Brain microvascular endothelial cell (primary cell): ENCODE measurements around the gene BICD1.

ENCODE experiments used
- DNase-seq: peaks from one replicate; pipeline ENCODE4 v3.0.0-alpha.2; 2020
- H3K27ac ChIP-seq: fragments of 250-450 bp; sonication (Bioruptor Pico); 2 replicates; pipeline ENCODE4 v1.5.1; 2020; ENCODE audit warnings: mild to moderate bottlenecking, moderate library complexity
- H3K27me3 ChIP-seq: fragments of 250-450 bp; sonication (Bioruptor Pico); replicated peaks from 2 replicates; pipeline ENCODE4 v1.5.1; 2020; ENCODE audit warnings: mild to moderate bottlenecking
- H3K36me3 ChIP-seq: fragments of 250-450 bp; sonication (Bioruptor Pico); replicated peaks from 2 replicates; pipeline ENCODE4 v1.5.1; 2020; ENCODE audit warnings: mild to moderate bottlenecking
- H3K4me3 ChIP-seq: 2 replicates; pipeline ENCODE4 v1.5.1; 2011; ENCODE audit warnings: low read depth, mild to moderate bottlenecking, control low read depth, low read length, moderate library complexity
- in situ Hi-C: cut with HindIII; loops from 2 replicates; pipeline ENCODE4 v1.10.0; 2017; ENCODE audit warnings: low sequenced_read_pairs, low pct_ligation_motif_present
- TF ChIP-seq, protein P1 (sequence below): IDR thresholded peaks from 2 replicates; pipeline ENCODE4 v1.5.1; 2011; ENCODE audit warnings: low read depth, mild to moderate bottlenecking, moderate library complexity, low read length, control low read depth, inconsistent platforms; ENCODE audit errors: missing control alignments

Gene BICD1

DNA sequence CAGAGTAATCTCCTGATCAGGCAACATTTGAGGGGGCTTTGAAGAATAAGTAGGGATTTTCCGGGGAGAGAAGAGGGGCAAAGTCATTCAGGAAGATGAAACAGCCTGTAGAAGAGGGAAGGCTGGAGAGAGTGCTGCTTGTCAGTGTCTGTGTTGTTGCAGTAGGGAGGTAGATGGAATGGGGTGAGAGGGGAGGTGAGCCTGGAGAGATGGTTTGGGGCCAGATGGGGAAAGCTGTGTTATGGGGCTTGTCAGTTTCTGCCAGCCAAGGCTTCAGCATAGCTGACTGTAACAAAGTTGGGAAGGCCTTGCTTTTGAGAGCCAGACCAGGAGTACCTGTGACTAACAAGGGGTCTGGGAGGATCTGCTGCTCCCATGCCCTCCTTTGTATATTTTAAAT lies 18.0 kb downstream of the BICD1 start:
- TF ChIP-seq, protein P1, sequence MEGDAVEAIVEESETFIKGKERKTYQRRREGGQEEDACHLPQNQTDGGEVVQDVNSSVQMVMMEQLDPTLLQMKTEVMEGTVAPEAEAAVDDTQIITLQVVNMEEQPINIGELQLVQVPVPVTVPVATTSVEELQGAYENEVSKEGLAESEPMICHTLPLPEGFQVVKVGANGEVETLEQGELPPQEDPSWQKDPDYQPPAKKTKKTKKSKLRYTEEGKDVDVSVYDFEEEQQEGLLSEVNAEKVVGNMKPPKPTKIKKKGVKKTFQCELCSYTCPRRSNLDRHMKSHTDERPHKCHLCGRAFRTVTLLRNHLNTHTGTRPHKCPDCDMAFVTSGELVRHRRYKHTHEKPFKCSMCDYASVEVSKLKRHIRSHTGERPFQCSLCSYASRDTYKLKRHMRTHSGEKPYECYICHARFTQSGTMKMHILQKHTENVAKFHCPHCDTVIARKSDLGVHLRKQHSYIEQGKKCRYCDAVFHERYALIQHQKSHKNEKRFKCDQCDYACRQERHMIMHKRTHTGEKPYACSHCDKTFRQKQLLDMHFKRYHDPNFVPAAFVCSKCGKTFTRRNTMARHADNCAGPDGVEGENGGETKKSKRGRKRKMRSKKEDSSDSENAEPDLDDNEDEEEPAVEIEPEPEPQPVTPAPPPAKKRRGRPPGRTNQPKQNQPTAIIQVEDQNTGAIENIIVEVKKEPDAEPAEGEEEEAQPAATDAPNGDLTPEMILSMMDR: no peak
- H3K4me3 ChIP-seq: no peak overlapping the region
- H3K27me3 ChIP-seq: no peaks in the 10 kb centered on the region
- no peak overlapping the region for H3K27ac ChIP-seq
- in situ Hi-C loops: no loop called here
- no peak for DNase-seq
- no peaks in the 10 kb centered on the region for H3K36me3 ChIP-seq

DNA sequence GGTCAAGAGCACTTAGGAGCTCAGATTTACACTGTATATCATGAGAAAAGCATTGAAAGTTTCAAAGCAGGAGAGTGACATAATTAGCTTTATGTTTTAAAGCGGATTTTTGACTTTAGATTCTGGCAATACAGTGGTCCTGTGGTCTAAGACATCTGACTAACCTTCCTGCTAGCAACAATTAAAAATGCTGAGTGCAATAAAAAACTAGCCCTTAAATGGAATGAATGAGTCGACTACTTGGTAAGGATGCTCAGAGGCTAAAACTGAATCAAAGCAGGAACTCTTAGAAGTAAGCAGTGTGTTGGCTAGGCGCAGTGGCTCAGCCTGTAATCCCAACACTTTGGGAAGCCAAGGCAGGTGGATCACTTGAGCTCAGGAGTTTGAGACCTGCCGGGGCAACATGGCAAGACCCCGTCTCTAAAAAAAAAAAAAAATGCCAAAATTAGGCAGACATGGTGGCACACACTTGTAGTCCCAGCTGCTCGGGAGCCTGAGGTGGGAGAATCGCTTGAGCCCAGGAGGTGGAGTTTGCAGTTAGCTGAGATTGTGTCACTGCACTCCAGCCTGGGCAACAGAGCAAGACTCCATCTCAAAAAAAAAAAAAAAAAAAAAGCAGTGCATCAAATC lies 18.9 kb downstream of the BICD1 start:
- Histone ChIP-seq H3K27me3 (no peaks in the 10 kb centered on the region), H3K4me3 (no peak overlapping the region), H3K27ac (no peak overlapping the region), H3K36me3 (no peaks in the 10 kb centered on the region)
- in situ Hi-C loops: no loop called here
- DNase-seq: no peak
- TF ChIP-seq, protein P1: no peak

DNA sequence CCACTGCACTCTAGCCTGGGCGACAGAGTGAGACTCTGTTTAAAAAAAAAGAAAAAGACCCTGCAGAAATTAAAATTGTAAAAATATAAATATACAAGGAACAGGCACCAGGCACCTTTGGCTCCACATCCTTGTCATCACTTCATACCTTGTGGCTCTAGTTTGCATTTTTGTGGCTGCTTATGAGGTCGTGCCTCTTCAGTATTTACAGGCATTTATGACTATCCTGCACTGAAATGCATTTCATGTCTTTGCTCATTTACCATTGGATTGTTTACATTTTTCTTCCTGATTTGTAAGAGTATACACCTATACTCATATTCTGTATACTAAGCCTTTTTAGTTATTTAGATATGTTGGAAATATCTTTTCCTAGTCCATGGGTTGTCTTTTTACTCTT lies 20.1 kb downstream of the BICD1 start:
- H3K4me3 ChIP-seq: no peak overlapping the region
- DNase-seq: no peak
- H3K27me3 ChIP-seq: no peaks in the 10 kb centered on the region
- no peak overlapping the region for H3K27ac ChIP-seq
- in situ Hi-C loops: no loop called here
- TF ChIP-seq, protein P1: no peak
- H3K36me3 ChIP-seq: no peaks in the 10 kb centered on the region

DNA sequence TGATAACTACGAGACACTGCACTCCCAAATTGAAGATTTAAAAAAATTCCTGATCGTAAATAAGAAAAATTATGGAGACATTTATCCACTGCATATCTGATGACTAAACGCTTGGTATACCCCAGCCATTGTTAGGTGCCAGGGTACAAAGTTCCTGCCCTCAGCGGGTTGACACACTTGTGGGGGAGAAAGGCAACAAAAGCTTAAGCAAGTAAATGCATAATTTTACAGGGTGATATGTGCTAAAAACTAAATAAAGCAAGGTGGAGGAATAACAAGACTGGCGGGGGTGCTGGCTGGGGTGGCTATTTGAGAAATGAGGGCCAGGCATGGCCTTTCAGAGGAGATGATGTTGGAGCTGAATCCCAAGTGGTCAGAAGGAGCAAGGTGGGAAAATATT lies 25.0 kb downstream of the BICD1 start:
- H3K27ac ChIP-seq: no peak overlapping the region
- H3K27me3 ChIP-seq: no peaks in the 10 kb centered on the region
- no peak for DNase-seq
- TF ChIP-seq, protein P1: no peak
- no peak overlapping the region for H3K4me3 ChIP-seq
- H3K36me3 ChIP-seq: no peaks in the 10 kb centered on the region
- in situ Hi-C loops: no loop called here

DNA sequence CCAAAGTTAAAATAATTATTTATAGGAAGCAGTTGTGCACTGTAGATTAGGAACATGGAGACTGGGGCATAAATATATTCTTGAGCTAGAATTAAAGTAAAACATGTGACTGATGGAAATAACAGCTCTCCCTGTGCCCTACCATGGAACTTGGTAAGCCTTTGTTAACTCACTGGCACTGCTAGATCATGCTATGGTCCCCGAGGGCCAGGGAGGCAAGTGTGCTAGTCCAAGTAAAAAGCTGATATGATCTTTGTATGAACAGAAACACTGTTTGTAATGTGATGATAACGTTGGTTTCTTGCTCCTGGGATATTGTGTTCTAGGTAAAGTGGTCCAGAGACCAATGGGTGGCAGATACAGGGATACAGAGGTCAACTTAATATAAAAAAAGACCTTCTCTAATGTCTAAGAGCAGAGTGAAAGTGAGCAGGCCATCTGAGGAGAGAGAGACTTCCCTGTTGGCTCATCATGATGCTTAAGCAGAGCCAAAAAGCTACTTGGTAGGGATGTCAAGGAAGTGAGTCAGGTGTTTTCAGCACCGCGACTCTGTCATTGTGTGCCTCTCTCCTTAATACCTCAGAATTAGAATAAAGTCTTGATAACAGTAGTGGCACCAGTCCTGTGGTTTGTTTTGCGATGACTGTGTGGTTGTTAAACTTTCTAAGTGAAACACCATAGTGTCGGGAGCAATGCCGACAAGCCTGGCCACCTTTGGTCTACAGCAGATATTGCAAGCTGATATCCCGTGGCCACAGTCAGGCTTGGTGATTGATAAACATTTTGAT lies 27.6 kb downstream of the BICD1 start:
- no peak overlapping the region for H3K27ac ChIP-seq
- in situ Hi-C loops: no loop called here
- DNase-seq: peak; percentile 28

More for the DNA sequence above, 27.6 kb downstream of the BICD1 start:
- Histone ChIP-seq H3K27me3 (no peaks in the 10 kb centered on the region), H3K4me3 (no peak overlapping the region), H3K36me3 (no peaks in the 10 kb centered on the region)
- TF ChIP-seq, protein P1: peak; percentile 38
